Kidney capillary endothelial cell (primary cell): ENCODE results near the gene SOAT1.
"Not testable (repeated sequence)": the region's sequence is repeated elsewhere in the genome, so short reads cannot be mapped to it uniquely, and the experiment has no call there.

ENCODE experiments used
- DNase-seq: peaks from one replicate; pipeline ENCODE4 v3.0.0-alpha.2; 2018; ENCODE audit warnings: low spot score

Gene SOAT1

GRCh38 chr1:179353546-179353945, 59.9 kb downstream of the SOAT1 start:
- DNase-seq, result no peak

- DNase-seq, result not testable (repeated sequence)
Observed at GRCh38 chr1:179361631-179362030, 68.0 kb downstream of the SOAT1 start.

- peak; percentile 83 for DNase-seq
Observed at GRCh38 chr1:179365342-179366092, 71.9 kb downstream of the SOAT1 start, which contains the start of gene AXDND1. Gene AXDND1 (plus strand): TSS chr1:179365971. CDS start chr1:179366510, 539 bp downstream.

GRCh38 chr1:179366093-179366800, 72.7 kb downstream of the SOAT1 start:
- no peak for DNase-seq

- DNase-seq, result peak; percentile 70
Observed at GRCh38 chr1:179369751-179370341, 76.2 kb downstream of the SOAT1 start.

- DNase-seq, result no peak
Observed at GRCh38 chr1:179372160-179372559, 78.6 kb downstream of the SOAT1 start.

- DNase-seq, result no peak
Observed at GRCh38 chr1:179376223-179376622, 82.6 kb downstream of the SOAT1 start.

- DNase-seq, result no peak
Observed at GRCh38 chr1:179380299-179380698, 86.7 kb downstream of the SOAT1 start.

- DNase-seq, result no peak
Observed at GRCh38 chr1:179384027-179384426, 90.4 kb downstream of the SOAT1 start.

- DNase-seq, result no peak
Observed at GRCh38 chr1:179385510-179385909, 91.9 kb downstream of the SOAT1 start.

- no peak for DNase-seq
Observed at GRCh38 chr1:179393721-179394120, 100.1 kb downstream of the SOAT1 start.

- not testable (repeated sequence) for DNase-seq
Observed at GRCh38 chr1:179399399-179399798, 105.8 kb downstream of the SOAT1 start.
